ENCODE data around the gene EIF2B2.

The EIF2B2 gene

DNA sequence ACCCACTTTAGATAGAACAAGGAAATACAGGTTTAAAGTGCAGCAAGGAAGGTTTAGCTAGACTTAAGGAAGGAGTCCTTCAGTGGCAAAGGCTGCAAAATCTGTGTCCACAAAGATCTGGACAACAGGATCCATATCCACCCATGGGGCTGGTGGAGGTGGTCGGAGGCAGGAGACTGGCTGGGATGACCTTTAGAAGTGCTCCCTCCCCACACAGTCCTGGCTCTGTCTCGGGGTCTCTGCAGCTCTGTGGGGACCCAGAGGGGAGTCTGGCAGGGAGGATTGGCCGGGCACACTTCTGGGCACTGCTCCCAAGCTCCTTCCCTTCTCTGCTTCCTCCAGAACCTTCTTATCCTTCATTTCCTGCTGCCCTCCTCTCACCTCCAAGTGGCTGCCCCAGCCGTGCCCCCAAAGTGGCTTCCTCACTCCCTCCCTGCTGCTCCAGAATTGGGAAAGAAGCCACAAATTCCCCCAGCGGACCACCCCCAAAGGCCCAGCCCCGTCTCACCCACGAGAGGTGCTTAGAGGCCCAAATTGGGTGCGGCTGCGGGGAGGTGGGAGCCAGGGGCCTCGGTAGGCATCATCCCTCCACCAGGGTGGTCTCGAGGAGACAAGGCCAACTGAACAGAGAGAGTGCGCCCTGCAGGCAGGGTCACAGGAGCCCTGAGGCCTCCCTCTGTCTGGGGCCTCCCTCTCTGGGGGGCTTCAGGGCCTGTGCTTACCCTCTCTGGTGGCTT is 25.4 kb upstream of the EIF2B2 start:
- no peaks in the 10 kb centered on the region for H3K36me3 Mint-ChIP-seq (ENCODE audit: insufficient read depth)
- DNase-seq (ENCODE audit: low spot score in 2 of 2) = no peak
- no peaks in the 10 kb centered on the region for H3K27me3 Mint-ChIP-seq
- no peaks in the 10 kb centered on the region for H3K4me1 Mint-ChIP-seq
- no peaks in the 10 kb centered on the region for H3K9me3 Mint-ChIP-seq
- ATAC-seq (replicated peaks; ENCODE audit: extremely low read depth, poor library complexity, severe bottlenecking) = no peak
- H3K27ac Mint-ChIP-seq (ENCODE audit: low read depth) = no peak overlapping the region
- no peak overlapping the region for H3K4me3 Mint-ChIP-seq

DNA sequence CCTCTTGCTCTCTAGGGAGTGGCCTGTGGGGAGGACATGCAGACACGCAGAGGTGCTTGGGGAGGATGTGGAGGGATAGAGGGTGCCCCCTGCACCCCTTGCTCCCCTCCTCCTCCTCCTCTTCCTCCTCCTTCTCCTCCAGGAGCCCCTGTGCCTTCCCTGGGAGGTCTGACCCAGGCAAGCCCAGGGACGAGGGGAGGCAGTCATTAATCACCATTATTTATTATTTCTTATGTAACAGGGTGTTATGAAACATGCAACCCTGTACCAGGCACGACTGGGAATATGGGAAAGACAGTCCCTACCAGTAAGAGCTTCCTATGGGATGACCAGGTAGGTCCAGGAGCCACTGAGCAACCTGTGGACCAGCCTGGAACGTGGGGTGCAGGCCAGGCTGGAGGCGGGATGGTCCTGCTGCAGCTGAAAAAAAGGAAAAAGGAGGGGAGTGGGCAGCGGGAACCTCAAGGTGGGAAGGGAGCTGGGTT is 24.8 kb upstream of the EIF2B2 start:
- Mint-ChIP-seq H3K27ac (ENCODE audit: low read depth) (no peak overlapping the region), H3K36me3 (ENCODE audit: insufficient read depth) (no peaks in the 10 kb centered on the region), H3K4me3 (no peak overlapping the region), H3K9me3 (no peaks in the 10 kb centered on the region), H3K4me1 (no peaks in the 10 kb centered on the region), H3K27me3 (no peaks in the 10 kb centered on the region)
- DNase-seq (ENCODE audit: low spot score in 2 of 2) (no peak), ATAC-seq (replicated peaks; ENCODE audit: extremely low read depth, poor library complexity, severe bottlenecking) (no peak)

DNA sequence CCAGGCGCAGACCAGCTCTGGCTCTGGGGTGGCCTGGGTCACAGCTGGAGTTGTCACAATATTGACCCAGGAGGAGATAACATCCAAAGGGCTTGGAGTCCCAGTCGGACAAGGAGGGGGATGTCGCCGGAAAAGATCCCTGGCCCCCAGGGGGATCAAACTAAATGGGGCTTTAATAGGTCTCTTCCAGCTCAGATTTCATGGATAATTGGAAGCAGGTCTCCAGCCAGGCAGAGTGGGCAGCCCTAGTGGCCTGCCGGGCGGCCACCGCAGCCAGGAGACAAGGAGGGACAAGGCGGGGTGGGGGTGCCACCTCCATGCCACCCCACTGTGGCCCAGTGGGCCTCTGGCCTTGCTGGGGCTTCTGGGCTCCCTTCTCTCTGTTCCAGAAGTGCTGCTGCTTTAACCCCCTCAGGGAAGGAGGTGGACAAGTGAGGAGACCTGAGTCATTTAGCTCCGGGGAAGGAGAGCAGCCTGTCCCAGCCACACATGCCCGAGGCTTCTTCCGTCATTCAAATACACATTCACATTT is 24.2 kb upstream of the EIF2B2 start:
- Mint-ChIP-seq H3K27me3 (no peaks in the 10 kb centered on the region), H3K27ac (ENCODE audit: low read depth) (no peak overlapping the region), H3K9me3 (no peaks in the 10 kb centered on the region), H3K4me1 (no peaks in the 10 kb centered on the region), H3K4me3 (no peak overlapping the region), H3K36me3 (ENCODE audit: insufficient read depth) (no peaks in the 10 kb centered on the region)
- ATAC-seq (replicated peaks; ENCODE audit: extremely low read depth, poor library complexity, severe bottlenecking) (no peak), DNase-seq (ENCODE audit: low spot score in 2 of 2) (no peak)

DNA sequence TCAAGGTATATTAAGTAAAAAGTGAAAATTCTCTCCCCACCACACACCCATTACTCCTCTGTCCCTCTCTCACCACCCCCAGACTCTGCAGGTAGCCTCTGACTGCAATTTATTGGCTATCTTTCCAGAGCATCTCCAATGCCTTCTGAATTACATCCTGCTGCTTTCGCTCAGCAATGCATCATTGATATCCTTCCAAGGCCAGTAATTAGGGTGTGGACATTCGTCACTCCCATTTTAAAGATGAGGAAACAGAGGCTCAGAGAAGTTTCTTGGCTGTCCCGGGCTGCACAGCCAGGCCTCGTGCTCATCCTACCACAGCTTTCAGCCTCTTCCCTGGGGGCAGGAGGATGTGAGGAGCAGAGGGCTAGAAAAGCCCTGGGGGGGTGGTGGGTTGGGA is 23.7 kb upstream of the EIF2B2 start:
- ATAC-seq (replicated peaks; ENCODE audit: extremely low read depth, poor library complexity, severe bottlenecking) (no peak), DNase-seq (ENCODE audit: low spot score in 2 of 2) (no peak)
- no peaks in the 10 kb centered on the region for H3K4me1 Mint-ChIP-seq
- H3K4me3 Mint-ChIP-seq = no peak overlapping the region
- H3K9me3 Mint-ChIP-seq = no peaks in the 10 kb centered on the region
- H3K27ac Mint-ChIP-seq (ENCODE audit: low read depth) = no peak overlapping the region
- H3K27me3 Mint-ChIP-seq = no peaks in the 10 kb centered on the region
- no peaks in the 10 kb centered on the region for H3K36me3 Mint-ChIP-seq (ENCODE audit: insufficient read depth)

DNA sequence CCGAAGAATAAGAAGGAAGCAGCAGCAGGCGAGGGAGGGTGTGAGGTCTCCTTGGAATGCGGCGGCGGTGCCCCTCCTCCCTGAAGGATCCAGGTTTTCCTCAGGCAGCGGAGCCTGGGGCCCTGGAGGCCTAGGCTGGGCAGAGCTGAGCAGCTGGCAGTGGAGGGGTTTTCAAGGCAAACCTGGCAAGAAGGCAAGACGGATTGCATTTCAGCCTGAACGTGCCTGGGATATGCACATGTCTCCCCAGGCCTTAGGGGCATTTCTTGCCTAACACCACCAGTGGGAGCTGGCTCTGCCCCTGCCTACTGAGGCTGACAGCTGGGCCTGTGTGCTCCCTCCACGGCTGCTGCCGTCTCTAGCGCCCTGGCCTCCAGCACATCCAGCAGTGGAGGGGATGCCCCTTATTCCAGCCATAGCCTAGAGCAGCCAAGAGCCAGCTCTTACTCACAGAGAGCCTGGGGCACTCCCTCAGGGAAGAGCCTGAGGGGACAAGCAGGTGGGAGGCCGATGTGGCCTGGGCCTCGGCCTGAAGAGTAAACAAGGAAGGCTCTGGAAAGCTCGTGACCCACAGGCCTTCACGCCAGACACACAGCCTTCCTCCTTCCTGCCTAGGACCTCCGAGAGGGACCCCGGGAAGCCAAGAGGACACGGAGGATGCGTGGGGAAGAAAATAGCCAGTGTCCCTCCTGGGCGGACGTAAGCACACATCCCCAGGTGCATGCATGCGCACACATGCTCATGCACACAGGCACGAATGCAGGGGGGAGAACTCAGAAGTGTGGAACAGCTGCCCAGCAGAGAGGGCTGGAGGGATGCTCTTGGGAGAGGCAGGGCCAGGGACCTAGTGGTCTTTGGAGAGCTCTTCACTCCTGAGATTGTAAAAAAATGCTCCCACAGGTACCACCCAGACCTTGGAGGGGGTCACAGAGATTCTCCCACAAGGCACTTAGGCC is 23.0 kb upstream of the EIF2B2 start:
- no peaks in the 10 kb centered on the region for H3K4me1 Mint-ChIP-seq
- no peaks in the 10 kb centered on the region for H3K9me3 Mint-ChIP-seq
- no peak overlapping the region for H3K27ac Mint-ChIP-seq (ENCODE audit: low read depth)
- DNase-seq (ENCODE audit: low spot score in 2 of 2) (no peak), ATAC-seq (replicated peaks; ENCODE audit: extremely low read depth, poor library complexity, severe bottlenecking) (no peak)
- H3K27me3 Mint-ChIP-seq = no peaks in the 10 kb centered on the region
- H3K4me3 Mint-ChIP-seq = no peak overlapping the region
- H3K36me3 Mint-ChIP-seq (ENCODE audit: insufficient read depth) = no peaks in the 10 kb centered on the region

DNA sequence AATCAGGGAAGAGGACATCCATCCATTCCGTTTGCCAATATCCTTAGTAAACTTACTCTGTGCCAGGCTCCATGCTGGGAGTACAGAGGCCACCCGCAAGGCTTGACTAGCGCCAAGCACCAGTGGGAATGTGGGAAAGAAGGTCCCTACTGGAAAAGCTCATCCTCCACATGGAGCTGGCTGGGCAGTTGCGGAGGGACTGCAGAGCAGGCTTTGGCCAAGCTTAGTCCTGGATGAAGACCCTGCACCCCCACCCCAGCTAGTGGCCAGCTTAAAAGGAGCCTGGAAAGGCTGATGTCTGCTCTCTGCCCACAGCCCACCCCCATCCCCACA is 22.4 kb upstream of the EIF2B2 start:
- Mint-ChIP-seq H3K4me1 (no peaks in the 10 kb centered on the region), H3K27me3 (no peaks in the 10 kb centered on the region), H3K9me3 (no peaks in the 10 kb centered on the region), H3K36me3 (ENCODE audit: insufficient read depth) (no peaks in the 10 kb centered on the region), H3K27ac (ENCODE audit: low read depth) (no peak overlapping the region), H3K4me3 (no peak overlapping the region)
- no peak for DNase-seq (ENCODE audit: low spot score in 2 of 2)
- no peak for ATAC-seq (replicated peaks; ENCODE audit: extremely low read depth, poor library complexity, severe bottlenecking)

DNA sequence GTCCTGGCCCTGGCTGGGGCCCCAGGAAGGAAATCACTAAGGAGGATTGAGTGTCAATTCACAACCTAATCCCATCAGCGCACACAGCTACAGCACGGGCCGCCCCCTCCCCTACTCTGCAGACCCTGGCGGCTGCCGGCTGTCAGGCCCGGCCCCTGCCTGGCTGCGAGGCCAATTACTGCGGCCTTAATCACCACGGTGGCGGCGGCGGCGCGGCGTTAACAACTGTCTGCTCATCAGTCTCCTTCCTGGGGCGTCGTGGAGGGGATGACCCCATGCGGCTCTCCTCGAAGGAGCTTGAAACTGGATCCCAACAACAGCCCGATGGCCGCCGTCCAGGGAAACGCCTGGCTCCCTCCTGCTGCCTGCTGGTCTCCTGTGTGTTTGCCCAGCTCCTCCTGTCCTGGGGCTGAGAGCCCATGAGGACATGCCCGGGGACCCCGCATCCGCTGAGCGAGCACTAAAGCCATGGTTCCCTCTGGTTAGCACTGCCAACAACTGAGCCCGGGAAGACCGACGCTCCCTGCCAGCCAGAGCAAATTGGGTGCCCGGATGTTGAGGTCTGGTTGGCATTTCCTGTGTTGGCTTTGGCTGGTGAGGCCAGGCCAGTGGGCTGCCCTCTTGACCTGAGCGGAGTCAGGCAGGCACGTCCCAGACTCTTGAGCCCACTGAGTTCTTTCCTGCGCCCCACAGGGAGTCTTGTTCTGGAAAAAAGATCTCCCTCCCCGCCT is 21.8 kb upstream of the EIF2B2 start:
- no peak for DNase-seq (ENCODE audit: low spot score in 2 of 2)
- Mint-ChIP-seq H3K27me3 (no peaks in the 10 kb centered on the region), H3K36me3 (ENCODE audit: insufficient read depth) (no peaks in the 10 kb centered on the region), H3K9me3 (no peaks in the 10 kb centered on the region), H3K4me3 (no peak overlapping the region), H3K27ac (ENCODE audit: low read depth) (no peak overlapping the region), H3K4me1 (no peaks in the 10 kb centered on the region)
- ATAC-seq (replicated peaks; ENCODE audit: extremely low read depth, poor library complexity, severe bottlenecking) = no peak

DNA sequence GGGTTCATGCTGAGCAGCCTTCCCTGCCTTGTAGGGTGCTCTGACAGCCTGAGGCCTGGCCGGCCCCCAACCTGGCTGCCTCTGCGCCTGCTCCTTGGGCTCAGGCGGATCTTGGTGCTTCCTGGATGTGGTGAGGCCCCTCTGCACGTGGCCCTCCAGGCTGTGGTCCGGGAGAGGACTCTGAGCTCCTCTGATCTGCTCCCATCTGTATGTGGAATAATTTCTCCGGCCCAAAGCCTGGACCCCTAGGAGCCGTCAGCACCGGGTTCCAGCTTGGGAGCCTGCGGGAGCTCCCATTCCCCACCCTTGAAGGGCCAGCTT is 21.3 kb upstream of the EIF2B2 start:
- no peak for ATAC-seq (replicated peaks; ENCODE audit: extremely low read depth, poor library complexity, severe bottlenecking)
- Mint-ChIP-seq H3K36me3 (ENCODE audit: insufficient read depth) (no peaks in the 10 kb centered on the region), H3K9me3 (no peaks in the 10 kb centered on the region), H3K27me3 (no peaks in the 10 kb centered on the region), H3K4me3 (no peak overlapping the region), H3K4me1 (no peaks in the 10 kb centered on the region), H3K27ac (ENCODE audit: low read depth) (no peak overlapping the region)
- no peak for DNase-seq (ENCODE audit: low spot score in 2 of 2)

DNA sequence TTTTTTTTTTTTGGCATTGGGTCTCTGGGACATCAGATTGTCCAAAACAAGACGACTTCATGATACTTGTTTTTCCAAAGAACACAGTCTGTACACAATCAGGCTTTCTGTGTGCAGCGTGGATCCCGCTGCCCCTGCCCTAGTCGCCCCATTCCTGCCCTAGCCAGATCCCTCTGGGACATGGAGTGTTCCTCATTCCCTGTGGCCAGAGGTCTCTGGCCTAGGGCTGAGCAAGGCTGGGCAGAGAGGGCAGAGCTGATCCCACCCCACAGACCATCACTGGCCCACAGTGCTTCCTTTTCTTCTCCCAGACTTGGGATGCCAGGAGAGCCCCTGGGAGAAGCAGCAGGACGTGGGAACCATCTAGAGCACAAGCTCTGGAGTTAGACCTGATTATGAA is 20.9 kb upstream of the EIF2B2 start:
- DNase-seq (ENCODE audit: low spot score in 2 of 2) (no peak), ATAC-seq (replicated peaks; ENCODE audit: extremely low read depth, poor library complexity, severe bottlenecking) (no peak)
- no peak overlapping the region for H3K4me3 Mint-ChIP-seq
- H3K27me3 Mint-ChIP-seq = no peaks in the 10 kb centered on the region
- H3K9me3 Mint-ChIP-seq = no peaks in the 10 kb centered on the region
- H3K4me1 Mint-ChIP-seq = no peaks in the 10 kb centered on the region
- no peaks in the 10 kb centered on the region for H3K36me3 Mint-ChIP-seq (ENCODE audit: insufficient read depth)
- no peak overlapping the region for H3K27ac Mint-ChIP-seq (ENCODE audit: low read depth)

DNA sequence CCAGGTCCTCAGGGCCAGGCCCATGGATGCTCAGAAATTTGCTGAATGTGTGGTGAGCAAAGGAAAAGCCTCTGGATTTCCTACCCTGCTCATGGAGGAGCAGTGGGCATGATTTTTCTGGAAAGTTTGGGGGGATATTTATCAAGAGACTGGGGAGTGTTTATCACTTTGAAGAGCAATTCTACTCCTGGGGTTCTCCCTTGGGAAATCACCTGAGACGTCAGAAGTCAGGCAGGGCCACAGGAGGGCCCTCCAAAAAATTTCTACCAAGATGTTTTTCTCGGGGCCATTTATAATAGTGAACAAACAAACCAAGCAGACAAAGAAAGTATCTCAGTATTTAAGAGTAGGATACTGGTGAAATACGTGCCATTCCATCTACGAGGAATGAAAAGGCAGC is 20.1 kb upstream of the EIF2B2 start:
- no peak overlapping the region for H3K27ac Mint-ChIP-seq (ENCODE audit: low read depth)
- H3K4me1 Mint-ChIP-seq = no peaks in the 10 kb centered on the region
- no peak overlapping the region for H3K4me3 Mint-ChIP-seq
- no peaks in the 10 kb centered on the region for H3K9me3 Mint-ChIP-seq
- ATAC-seq (replicated peaks; ENCODE audit: extremely low read depth, poor library complexity, severe bottlenecking) (no peak), DNase-seq (ENCODE audit: low spot score in 2 of 2) (no peak)
- H3K36me3 Mint-ChIP-seq (ENCODE audit: insufficient read depth) = no peaks in the 10 kb centered on the region
- no peaks in the 10 kb centered on the region for H3K27me3 Mint-ChIP-seq

DNA sequence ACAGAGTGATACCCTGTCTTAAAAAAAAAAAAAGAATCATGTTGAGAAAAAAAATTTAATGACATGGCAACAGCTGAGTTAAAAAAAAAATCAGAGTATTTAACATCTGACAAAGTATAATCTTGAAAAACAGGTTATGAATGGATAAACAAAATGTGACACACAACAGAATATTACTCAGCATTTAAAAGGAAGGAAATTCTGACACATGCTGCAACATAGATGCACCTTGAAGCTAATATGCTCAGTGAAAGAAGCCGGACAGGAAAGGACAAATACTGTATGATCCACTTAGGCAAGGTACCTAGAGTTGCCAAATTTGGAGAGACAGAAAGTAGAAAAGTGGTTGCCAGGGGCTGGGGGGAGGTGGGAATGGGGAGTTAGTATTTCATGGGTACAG is 19.4 kb upstream of the EIF2B2 start:
- Mint-ChIP-seq H3K36me3 (ENCODE audit: insufficient read depth) (no peaks in the 10 kb centered on the region), H3K9me3 (no peaks in the 10 kb centered on the region), H3K4me1 (no peaks in the 10 kb centered on the region), H3K4me3 (no peak overlapping the region), H3K27ac (ENCODE audit: low read depth) (no peak overlapping the region), H3K27me3 (no peaks in the 10 kb centered on the region)
- ATAC-seq (replicated peaks; ENCODE audit: extremely low read depth, poor library complexity, severe bottlenecking) (no peak), DNase-seq (ENCODE audit: low spot score in 2 of 2) (no peak)

DNA sequence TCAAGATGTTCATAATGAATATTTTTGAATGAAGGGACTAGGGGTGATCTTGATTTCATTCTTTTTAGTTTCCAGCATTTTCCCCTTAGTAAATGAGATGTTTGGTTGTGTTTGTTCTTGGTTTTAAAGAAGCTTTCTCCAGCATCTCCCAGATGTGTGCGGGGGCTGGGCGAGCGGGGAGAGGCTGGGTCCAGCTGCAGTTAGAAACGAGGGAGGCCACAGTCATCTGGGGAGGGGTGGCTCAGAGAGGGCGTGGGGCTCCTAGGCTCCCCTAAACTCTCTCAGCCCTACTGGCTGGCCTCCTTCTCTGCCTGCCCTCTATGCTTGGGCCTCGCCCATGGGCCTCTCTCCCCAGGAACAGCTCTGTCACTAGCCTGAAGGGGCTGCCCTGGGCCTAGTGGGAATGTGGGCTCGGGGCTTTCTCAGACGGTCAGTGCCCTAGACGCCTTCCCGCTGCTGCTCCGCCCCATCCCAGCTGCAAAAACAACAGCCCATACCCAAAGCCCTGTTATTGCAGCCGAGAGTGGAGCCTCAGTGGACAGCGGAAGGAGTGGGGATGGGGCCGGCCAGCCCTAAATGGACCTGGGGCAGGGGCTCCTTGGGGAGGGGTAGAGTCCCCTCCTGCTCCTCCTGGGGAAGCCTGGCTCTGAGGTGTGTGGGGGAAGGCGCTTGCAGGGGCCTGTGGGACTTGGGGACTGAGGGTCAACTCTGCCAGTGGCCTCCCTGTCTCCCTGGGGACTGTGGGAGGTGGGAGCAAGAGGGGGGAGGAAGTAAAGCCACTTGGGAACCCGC is 18.3 kb upstream of the EIF2B2 start:
- Mint-ChIP-seq H3K36me3 (ENCODE audit: insufficient read depth) (no peaks in the 10 kb centered on the region), H3K4me1 (no peaks in the 10 kb centered on the region), H3K27ac (ENCODE audit: low read depth) (no peak overlapping the region), H3K9me3 (no peaks in the 10 kb centered on the region), H3K27me3 (no peaks in the 10 kb centered on the region), H3K4me3 (no peak overlapping the region)
- no peak for ATAC-seq (replicated peaks; ENCODE audit: extremely low read depth, poor library complexity, severe bottlenecking)
- no peak for DNase-seq (ENCODE audit: low spot score in 2 of 2)

Measured in central memory CD8-positive, alpha-beta T cell (primary cell).